ENCODE results near the gene LAMA3.

DNA sequence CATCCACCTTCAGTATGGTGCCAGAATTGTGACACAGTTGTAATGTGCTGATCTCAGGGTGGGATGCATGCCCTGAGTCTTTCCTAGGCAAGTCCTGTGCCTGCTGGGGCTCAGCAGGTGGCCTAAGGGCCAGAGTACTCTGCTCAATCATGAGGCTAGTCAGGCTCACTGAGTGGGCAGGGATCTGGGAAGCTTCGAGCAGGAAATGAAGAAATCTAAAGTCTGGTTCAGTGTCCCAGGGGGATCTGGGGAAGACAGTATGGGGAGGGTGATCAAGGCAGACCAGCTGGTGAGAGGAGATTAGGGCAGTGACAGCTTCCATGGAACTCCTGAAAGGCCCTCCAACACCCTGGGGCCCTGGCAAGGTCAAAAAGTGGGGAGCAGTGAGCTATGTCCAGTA is 17.7 kb upstream of the LAMA3 start:
- TF ChIP-seq, protein P1, sequence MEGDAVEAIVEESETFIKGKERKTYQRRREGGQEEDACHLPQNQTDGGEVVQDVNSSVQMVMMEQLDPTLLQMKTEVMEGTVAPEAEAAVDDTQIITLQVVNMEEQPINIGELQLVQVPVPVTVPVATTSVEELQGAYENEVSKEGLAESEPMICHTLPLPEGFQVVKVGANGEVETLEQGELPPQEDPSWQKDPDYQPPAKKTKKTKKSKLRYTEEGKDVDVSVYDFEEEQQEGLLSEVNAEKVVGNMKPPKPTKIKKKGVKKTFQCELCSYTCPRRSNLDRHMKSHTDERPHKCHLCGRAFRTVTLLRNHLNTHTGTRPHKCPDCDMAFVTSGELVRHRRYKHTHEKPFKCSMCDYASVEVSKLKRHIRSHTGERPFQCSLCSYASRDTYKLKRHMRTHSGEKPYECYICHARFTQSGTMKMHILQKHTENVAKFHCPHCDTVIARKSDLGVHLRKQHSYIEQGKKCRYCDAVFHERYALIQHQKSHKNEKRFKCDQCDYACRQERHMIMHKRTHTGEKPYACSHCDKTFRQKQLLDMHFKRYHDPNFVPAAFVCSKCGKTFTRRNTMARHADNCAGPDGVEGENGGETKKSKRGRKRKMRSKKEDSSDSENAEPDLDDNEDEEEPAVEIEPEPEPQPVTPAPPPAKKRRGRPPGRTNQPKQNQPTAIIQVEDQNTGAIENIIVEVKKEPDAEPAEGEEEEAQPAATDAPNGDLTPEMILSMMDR (IDR thresholded peaks at IDR 0.05) = no peak
- TF ChIP-seq POLR2AphosphoS5 (IDR thresholded peaks at IDR 0.05; ENCODE audit: low read depth, low read length) = no peak
- TF ChIP-seq REST (IDR thresholded peaks at IDR 0.05; ENCODE audit: insufficient read depth in 1 of 2, low read depth in 2 of 2, low read length in 1 of 2) = no peak
- no peak for TF ChIP-seq SIN3A (IDR thresholded peaks at IDR 0.05; ENCODE audit: borderline replicate concordance, insufficient read depth, low read depth, low read length)

All from Panc1 (cell line).